GM12878 (cell line): ENCODE measurements around the gene UNKL. TPM values are rescaled to one million over a fixed set of nuclear protein-coding genes. Genes with fewer than 3 reads are reported as not detected.

Source experiments
- ATAC-seq: fragments of 200-7000 bp; cut with Tn5 transposase; 3 replicates; pipeline ENCODE4 v1.9.1; 2020; ENCODE audit warnings: mild to moderate bottlenecking, moderate library complexity
- BruUV-seq: library from RNA; stranded (reverse); fragments of 400-500 nt; replicated peaks from 2 replicates; lab custom pipeline; 2021; lab: Mats Ljungman, UMichigan
- CTCF ChIA-PET: fragments of 300-600 bp; sonication (Branson Sonifier 250); formaldehyde crosslinking; extraction: SDS; loops from one replicate; lab custom pipeline; 2021; ENCODE audit warnings: inconsistent platforms; lab: Yijun Ruan, JAX
- POLR2A ChIA-PET: fragments of 350-600 bp; formaldehyde crosslinking; extraction: SDS; loops from one replicate; lab custom pipeline; 2021; ENCODE audit warnings: inconsistent platforms; lab: Charles Lee
- RAD21 ChIA-PET: fragments of 300-600 bp; sonication (Branson Sonifier 250); formaldehyde crosslinking; loops from one replicate; lab custom pipeline; 2023; ENCODE audit warnings: antibody characterized with exemption; ENCODE audit not compliant: unreplicated experiment; lab: Charles Lee
- SMC1A ChIA-PET: fragments of 300-600 bp; sonication (Branson Sonifier 250); formaldehyde crosslinking; loops from one replicate; lab custom pipeline; 2023; ENCODE audit not compliant: unreplicated experiment, uncharacterized antibody; lab: Charles Lee
- DNase-seq: peaks from one replicate; pipeline ENCODE4 v3.0.0-alpha.2; 2011; ENCODE audit warnings: low read depth, low spot score
- FAIRE-seq: peaks from 3 replicates; lab custom pipeline; 2011; peaks lifted over from hg19 to GRCh38; lab: Jason Lieb, UNC
- H2AFZ ChIP-seq: 2 replicates; pipeline ENCODE4 v1.6.0; 2011; ENCODE audit warnings: low read depth, low read length, control low read depth; ENCODE audit not compliant: control insufficient read depth
- H3K27ac ChIP-seq: 2 replicates; pipeline ENCODE4 v1.5.1; 2011; ENCODE audit warnings: control low read depth; ENCODE audit not compliant: control insufficient read depth, insufficient read depth
- H3K27me3 ChIP-seq, 2 experiments: replicated peaks in 1 of 2; 2 replicates each; pipeline versions ENCODE4 v1.6.0 to v1.6.1; 2011; ENCODE audit warnings: low read length in 1 of 2; ENCODE audit not compliant: control insufficient read depth in 2 of 2, insufficient read depth in 2 of 2
- H3K36me3 ChIP-seq, 2 experiments: 2 replicates each; pipeline ENCODE4 v1.5.1; 2011; ENCODE audit warnings: low read length in 1 of 2; ENCODE audit not compliant: control insufficient read depth in 2 of 2, insufficient read depth in 2 of 2
- H3K4me1 ChIP-seq: 2 replicates; pipeline ENCODE4 v1.6.1; 2011; ENCODE audit warnings: mild to moderate bottlenecking, low read length, moderate library complexity, mixed read lengths; ENCODE audit not compliant: control insufficient read depth, insufficient read depth
- H3K4me2 ChIP-seq: 2 replicates; pipeline ENCODE4 v1.6.0; 2011; ENCODE audit warnings: control low read depth; ENCODE audit not compliant: control insufficient read depth, insufficient read depth
- H3K4me3 ChIP-seq: fragments of 200-600 bp; sonication (generic); 2 replicates; pipeline ENCODE4 v1.5.1; 2016
- H3K79me2 ChIP-seq: 2 replicates; pipeline ENCODE4 v1.6.0; 2011; ENCODE audit warnings: low read length; ENCODE audit not compliant: control insufficient read depth, insufficient read depth
- H3K9ac ChIP-seq: 2 replicates; pipeline ENCODE4 v1.8.0; 2011; ENCODE audit warnings: low read length, control low read depth, mixed read lengths; ENCODE audit not compliant: control insufficient read depth, insufficient read depth
- H3K9me3 ChIP-seq: replicated peaks from 3 replicates; pipeline ENCODE4 v1.5.1; 2011; ENCODE audit warnings: mild to moderate bottlenecking, low read length; ENCODE audit not compliant: control insufficient read depth, insufficient read depth
- H4K20me1 ChIP-seq: 2 replicates; pipeline ENCODE4 v1.6.0; 2011; ENCODE audit not compliant: control insufficient read depth, insufficient read depth
- CHD4 ChIP-seq: fragments of 200-600 bp; sonication (generic); IDR thresholded peaks from 2 replicates; pipeline ENCODE4 v1.6.1; 2016; ENCODE audit warnings: mild to moderate bottlenecking
- ELK1 ChIP-seq: IDR thresholded peaks from 2 replicates; pipeline ENCODE4 v1.6.1; 2012; ENCODE audit warnings: low read depth, low read length, improper control_type of control experiment
- IRF4 ChIP-seq: IDR thresholded peaks from 2 replicates; pipeline ENCODE4 v1.6.1; 2011; ENCODE audit warnings: low read depth, low read length
- KDM1A ChIP-seq: fragments of 200-600 bp; sonication (generic); IDR thresholded peaks from 2 replicates; pipeline ENCODE4 v1.6.1; 2016; ENCODE audit warnings: borderline replicate concordance
- MYC ChIP-seq: IDR thresholded peaks from 2 replicates; pipeline ENCODE4 v1.6.1; 2011; ENCODE audit warnings: mild to moderate bottlenecking, low read length, moderate library complexity, inconsistent platforms; ENCODE audit not compliant: insufficient read depth, insufficient replicate concordance, insufficient read length, severe bottlenecking
- NRF1 ChIP-seq: conservative IDR thresholded peaks from 2 replicates; pipeline ENCODE4 v1.6.1; 2011; ENCODE audit warnings: mild to moderate bottlenecking, low read depth, low read length, improper control_type of control experiment
- POLR2A ChIP-seq: IDR thresholded peaks from 2 replicates; pipeline ENCODE4 v1.6.1; 2011; ENCODE audit warnings: low read depth, mild to moderate bottlenecking, low read length
- RCOR1 ChIP-seq: conservative IDR thresholded peaks from 2 replicates; pipeline ENCODE4 v1.6.1; 2012; ENCODE audit warnings: low read depth, low read length, improper control_type of control experiment
- SUZ12 ChIP-seq: fragments of 200-600 bp; sonication (generic); IDR thresholded peaks from one replicate; pipeline ENCODE4 v1.6.1; 2018; ENCODE audit warnings: antibody characterized with exemption, mild to moderate bottlenecking; ENCODE audit not compliant: unreplicated experiment
- TARDBP ChIP-seq: IDR thresholded peaks from 2 replicates; pipeline ENCODE4 v1.6.1; 2016; ENCODE audit warnings: borderline replicate concordance
- ZNF207 ChIP-seq: fragments of 450-650 bp; IDR thresholded peaks from 2 replicates; pipeline ENCODE4 v1.6.1; 2014; ENCODE audit warnings: antibody characterized with exemption, mild to moderate bottlenecking, borderline replicate concordance
- ZNF217 ChIP-seq: fragments of 450-650 bp; IDR thresholded peaks from 2 replicates; pipeline ENCODE4 v1.6.1; 2017; ENCODE audit warnings: antibody characterized with exemption, mild to moderate bottlenecking
- ZZZ3 ChIP-seq: IDR thresholded peaks from 2 replicates; pipeline ENCODE4 v1.6.1; 2011; ENCODE audit warnings: low read depth; ENCODE audit not compliant: control insufficient read depth, insufficient read length
- WGBS: methylation state at CpG from one replicate; pipeline ENCODE4 v1.1.6; 2016; ENCODE audit warnings: low lambda C conversion rate; ENCODE audit not compliant: insufficient replicate concordance, insufficient coverage; ENCODE audit errors: missing lambda C conversion rate; 5-methylcytosine and 5-hydroxymethylcytosine counted together
- in situ Hi-C: fragments of 300-500 bp; cut with MboI; formaldehyde crosslinking; loops from 9 replicates; pipeline ENCODE4 v1.14.3; 2018; ENCODE audit warnings: mixed read lengths
- intact Hi-C: fragments of 100-400 bp; cut with micrococcal nuclease; formaldehyde crosslinking; loops from one replicate; pipeline ENCODE4 v1.14.2; 2022; ENCODE audit not compliant: unreplicated experiment
- polyA plus RNA-seq, 11 experiments: library from polyadenylated mRNA; depleted of rRNA in 4 of 11; unstranded in 6 of 11; stranded (reverse) in 5 of 11; fragments of >200 nt; fragmentation: Nextera tagmentation in 4 of 11; fragmentation: Illumina TruSeq in 1 of 11; extraction: Ambion mirVana in 4 of 11; extraction: Trizol in 1 of 11; gene quantifications; 1 replicate in 1 of 11; 2 replicates in 10 of 11; pipeline versions ENCODE4 v1.2.1 to v1.2.3, GENCODE V29; 2011 to 2016; ENCODE audit warnings: inconsistent platforms in 2 of 11, missing spikeins in 2 of 11, low read depth in 1 of 11
- total RNA-seq, 4 experiments: library from RNA; depleted of rRNA in 3 of 4; stranded (reverse); fragments of >200 nt in 3 of 4; fragmentation: Illumina TruSeq in 1 of 4; extraction: Trizol in 1 of 4; gene quantifications; 2 replicates each; pipeline versions ENCODE4 v1.2.1 to v1.2.3, GENCODE V29; 2013 to 2021
- TF ChIP-seq, protein P1 (sequence below): fragments of 450-650 bp; IDR thresholded peaks from 2 replicates; pipeline ENCODE4 v1.6.1; 2018; ENCODE audit warnings: mild to moderate bottlenecking, low read depth, moderate library complexity; ENCODE audit not compliant: partially characterized antibody
- TF ChIP-seq, protein P2 (sequence below): IDR thresholded peaks from 2 replicates; pipeline ENCODE4 v1.6.1; 2011; ENCODE audit warnings: borderline replicate concordance, low read depth, mild to moderate bottlenecking, moderate library complexity, low read length; ENCODE audit not compliant: insufficient read depth, poor library complexity, severe bottlenecking

Gene UNKL
- total and polyA plus RNA-seq, 10 of the 15 experiments (the other 5 are each of a cell fraction or from before 2014, with no cell fraction given): 0.40 to 21.6 (median 9.1) TPM

DNA sequence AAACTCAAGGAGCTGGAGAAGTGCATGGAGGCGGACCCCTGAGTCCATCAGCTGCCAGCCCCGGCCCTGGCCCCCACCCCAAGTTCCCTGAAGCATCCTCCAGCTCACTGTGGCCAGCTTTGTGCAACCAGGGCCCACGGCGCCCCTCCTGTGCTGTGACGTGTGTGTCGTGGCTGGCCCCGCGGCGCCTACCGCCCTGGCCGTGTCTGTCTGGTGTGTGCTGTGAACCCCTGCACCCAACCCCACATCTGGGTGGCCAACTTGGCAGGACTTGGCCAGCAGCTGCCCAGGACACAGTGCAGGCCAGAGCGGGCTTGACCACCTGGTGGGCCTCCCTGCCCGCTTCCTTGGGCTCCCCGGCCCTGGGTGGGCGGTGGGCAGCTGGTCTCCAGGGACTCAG, 66.1 kb downstream of the UNKL start:
- Histone ChIP-seq H3K4me2 (no peak overlapping the region), H4K20me1 (no peaks in the 10 kb centered on the region), H3K4me3 (no peak overlapping the region), H3K9ac (no peak overlapping the region)
- DNase-seq: no peak
- ATAC-seq: no peak
- in situ Hi-C loops: no loop called here
- ChIA-PET CTCF (no interaction called here), SMC1A (no interaction called here), RAD21 (no interaction called here)
- TF ChIP-seq TARDBP (no peak), ELK1 (no peak), ZNF207 (no peak), SUZ12 (no peak), ZZZ3 (no peak), NRF1 (no peak), MYC (no peak), IRF4 (no peak), CHD4 (no peak), POLR2A (no peak), ZNF217 (no peak), RCOR1 (no peak), KDM1A (no peak)
- TF ChIP-seq, protein P1, sequence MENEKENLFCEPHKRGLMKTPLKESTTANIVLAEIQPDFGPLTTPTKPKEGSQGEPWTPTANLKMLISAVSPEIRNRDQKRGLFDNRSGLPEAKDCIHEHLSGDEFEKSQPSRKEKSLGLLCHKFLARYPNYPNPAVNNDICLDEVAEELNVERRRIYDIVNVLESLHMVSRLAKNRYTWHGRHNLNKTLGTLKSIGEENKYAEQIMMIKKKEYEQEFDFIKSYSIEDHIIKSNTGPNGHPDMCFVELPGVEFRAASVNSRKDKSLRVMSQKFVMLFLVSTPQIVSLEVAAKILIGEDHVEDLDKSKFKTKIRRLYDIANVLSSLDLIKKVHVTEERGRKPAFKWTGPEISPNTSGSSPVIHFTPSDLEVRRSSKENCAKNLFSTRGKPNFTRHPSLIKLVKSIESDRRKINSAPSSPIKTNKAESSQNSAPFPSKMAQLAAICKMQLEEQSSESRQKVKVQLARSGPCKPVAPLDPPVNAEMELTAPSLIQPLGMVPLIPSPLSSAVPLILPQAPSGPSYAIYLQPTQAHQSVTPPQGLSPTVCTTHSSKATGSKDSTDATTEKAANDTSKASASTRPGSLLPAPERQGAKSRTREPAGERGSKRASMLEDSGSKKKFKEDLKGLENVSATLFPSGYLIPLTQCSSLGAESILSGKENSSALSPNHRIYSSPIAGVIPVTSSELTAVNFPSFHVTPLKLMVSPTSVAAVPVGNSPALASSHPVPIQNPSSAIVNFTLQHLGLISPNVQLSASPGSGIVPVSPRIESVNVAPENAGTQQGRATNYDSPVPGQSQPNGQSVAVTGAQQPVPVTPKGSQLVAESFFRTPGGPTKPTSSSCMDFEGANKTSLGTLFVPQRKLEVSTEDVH: no peak
- TF ChIP-seq, protein P2, sequence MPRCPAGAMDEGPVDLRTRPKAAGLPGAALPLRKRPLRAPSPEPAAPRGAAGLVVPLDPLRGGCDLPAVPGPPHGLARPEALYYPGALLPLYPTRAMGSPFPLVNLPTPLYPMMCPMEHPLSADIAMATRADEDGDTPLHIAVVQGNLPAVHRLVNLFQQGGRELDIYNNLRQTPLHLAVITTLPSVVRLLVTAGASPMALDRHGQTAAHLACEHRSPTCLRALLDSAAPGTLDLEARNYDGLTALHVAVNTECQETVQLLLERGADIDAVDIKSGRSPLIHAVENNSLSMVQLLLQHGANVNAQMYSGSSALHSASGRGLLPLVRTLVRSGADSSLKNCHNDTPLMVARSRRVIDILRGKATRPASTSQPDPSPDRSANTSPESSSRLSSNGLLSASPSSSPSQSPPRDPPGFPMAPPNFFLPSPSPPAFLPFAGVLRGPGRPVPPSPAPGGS: no peak
- TF ChIP-seq, all 136 proteins: peak for 0
- no peaks in the 10 kb centered on the region for H3K9me3 ChIP-seq
- H3K36me3 ChIP-seq: peaks cover 0 to 6% of the 10 kb centered on the region in 2 experiments; a peak in 3 of 4 replicates
- peaks cover 8% of the 10 kb centered on the region for H3K4me1 ChIP-seq
- no TSS peak for BruUV-seq
- WGBS: 79% methylated on average over 15 of the region's 15 CpGs
- intact Hi-C loops: no loop called here
- H3K79me2 ChIP-seq: peaks cover 26% of the 10 kb centered on the region
- H2AFZ ChIP-seq: no peak overlapping the region
- no peaks in the 10 kb centered on the region for H3K27me3 ChIP-seq
- POLR2A ChIA-PET: no interaction called here
- no peak for FAIRE-seq
- no peak overlapping the region for H3K27ac ChIP-seq
